Hair follicular keratinocyte (primary cell): ENCODE measurements around the gene FMR1NB. TPM values are rescaled to one million over a fixed set of nuclear protein-coding genes. Genes with fewer than 3 reads are reported as not detected.

Experiments used
- total RNA-seq: library from RNA; depleted of rRNA; stranded (reverse); fragments of >200 nt; gene quantifications from 2 replicates; pipeline ENCODE4 v1.2.3, GENCODE V29; 2015

FMR1NB gene, protein sequence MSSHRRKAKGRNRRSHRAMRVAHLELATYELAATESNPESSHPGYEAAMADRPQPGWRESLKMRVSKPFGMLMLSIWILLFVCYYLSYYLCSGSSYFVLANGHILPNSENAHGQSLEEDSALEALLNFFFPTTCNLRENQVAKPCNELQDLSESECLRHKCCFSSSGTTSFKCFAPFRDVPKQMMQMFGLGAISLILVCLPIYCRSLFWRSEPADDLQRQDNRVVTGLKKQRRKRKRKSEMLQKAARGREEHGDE
- not detected in 2 replicates for total RNA-seq

DNA sequence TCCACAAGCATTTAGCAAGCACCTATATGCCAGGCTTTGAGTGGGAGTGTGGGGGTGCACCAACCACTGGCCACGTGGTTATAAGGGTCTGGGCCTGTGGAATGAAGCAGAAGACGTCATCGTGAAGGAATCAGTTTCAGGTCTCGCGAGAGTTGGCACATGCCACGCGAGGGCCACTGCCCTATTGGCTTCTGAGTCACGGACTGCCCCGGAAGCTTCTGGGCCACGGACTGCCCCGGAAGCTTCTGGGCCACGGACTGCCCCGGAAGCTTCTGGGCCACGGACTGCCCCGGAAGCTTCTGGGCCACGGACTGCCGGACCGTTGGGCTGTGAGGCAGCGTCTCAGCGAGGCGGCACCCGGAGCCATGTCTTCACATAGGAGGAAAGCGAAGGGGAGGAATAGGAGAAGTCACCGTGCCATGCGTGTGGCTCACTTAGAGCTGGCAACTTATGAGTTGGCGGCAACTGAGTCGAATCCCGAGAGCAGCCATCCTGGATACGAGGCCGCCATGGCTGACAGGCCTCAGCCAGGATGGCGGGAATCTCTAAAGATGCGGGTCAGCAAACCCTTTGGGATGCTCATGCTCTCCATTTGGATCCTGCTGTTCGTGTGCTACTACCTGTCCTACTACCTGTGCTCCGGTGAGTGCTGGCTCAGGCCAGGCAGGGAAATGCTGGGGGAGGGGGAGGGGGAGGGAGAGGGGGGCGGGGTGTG is at the start of gene FMR1NB:
Gene FMR1NB, plus strand, starts transcription at position 300 of the 715 bp plus-strand sequence. Its CDS starts 66 bp downstream, at position 366.

Other genes with a start within 250 kb of the FMR1NB start
- gene FMR1, start 69.4 kb upstream of the FMR1NB start, total RNA-seq: 8.8 and 9.7 TPM in 2 replicates